HepG2 (cell line): ENCODE results near the gene OFD1. TPM values are rescaled to one million over a fixed set of nuclear protein-coding genes. Genes with fewer than 3 reads are reported as not detected.

Source experiments
- ATAC-seq: fragments of 200-7000 bp; cut with Tn5 transposase; 3 replicates; pipeline ENCODE4 v1.9.1; 2020; ENCODE audit warnings: mild to moderate bottlenecking, moderate library complexity
- BruUV-seq: library from RNA; stranded (reverse); fragments of 400-500 nt; replicated peaks from 2 replicates; lab custom pipeline; 2021; lab: Mats Ljungman, UMichigan
- CTCF ChIA-PET: fragments of 300-600 bp; formaldehyde crosslinking; extraction: SDS; loops from one replicate; lab custom pipeline; 2021; ENCODE audit warnings: low total read pairs, inconsistent platforms, low intra/inter-chr PET ratio; lab: Yijun Ruan, JAX
- POLR2A ChIA-PET: fragments of 350-600 bp; sonication (Branson Sonifier 250); formaldehyde crosslinking; loops from one replicate; lab custom pipeline; 2020; ENCODE audit warnings: antibody characterized with exemption, inconsistent platforms; lab: Yijun Ruan, JAX
- DNase-seq: peaks from one replicate; pipeline ENCODE4 v3.0.0-alpha.2; 2015; ENCODE audit warnings: low spot score
- FAIRE-seq: peaks from 3 replicates; lab custom pipeline; 2011; peaks lifted over from hg19 to GRCh38; lab: Jason Lieb, UNC
- H2AFZ ChIP-seq: one replicate; pipeline ENCODE4 v1.6.1; 2011; ENCODE audit warnings: low read length, inconsistent platforms
- H3K27ac ChIP-seq: fragments of 300-600 bp; 3 replicates; pipeline ENCODE4 v1.8.0; 2011; ENCODE audit warnings: mixed run types, mild to moderate bottlenecking, mixed read lengths, low read length, inconsistent platforms; ENCODE audit not compliant: insufficient read depth; ENCODE audit errors: extremely low read length
- H3K27me3 ChIP-seq, 2 experiments: fragments of 200-600 bp in 1 of 2; 2 replicates in 1 of 2; 3 replicates in 1 of 2; pipeline versions ENCODE4 v1.6.0 to v1.8.0; 2011; ENCODE audit warnings: low read length in 2 of 2, mild to moderate bottlenecking in 2 of 2, moderate library complexity in 2 of 2, inconsistent platforms in 1 of 2; ENCODE audit not compliant: insufficient read depth in 2 of 2, control insufficient read depth in 1 of 2
- H3K36me3 ChIP-seq, 2 experiments: fragments of 200-600 bp in 1 of 2; replicated peaks in 1 of 2; 2 replicates in 1 of 2; 3 replicates in 1 of 2; pipeline versions ENCODE4 v1.5.1 to v1.8.0; 2011; ENCODE audit warnings: low read length in 2 of 2, inconsistent platforms in 1 of 2; ENCODE audit not compliant: insufficient read depth in 2 of 2, control insufficient read depth in 1 of 2
- H3K4me1 ChIP-seq: 2 replicates; pipeline ENCODE4 v1.5.1; 2012; ENCODE audit warnings: low read length, inconsistent platforms; ENCODE audit not compliant: insufficient read depth
- H3K4me2 ChIP-seq: 2 replicates; pipeline ENCODE4 v1.6.0; 2011; ENCODE audit warnings: low read depth, low read length, inconsistent platforms
- H3K4me3 ChIP-seq, 3 experiments: fragments of 200-600 bp in 1 of 3; sonication (generic), shearing (Covaris generic) in 1 of 3; replicated peaks in 1 of 3; 2 replicates each; pipeline ENCODE4 v1.5.1; 2011 to 2016; ENCODE audit warnings: low read length in 3 of 3, inconsistent platforms in 2 of 3, low read depth in 2 of 3, mild to moderate bottlenecking in 2 of 3, control low read depth in 1 of 3, mixed read lengths in 1 of 3; ENCODE audit not compliant: insufficient read depth in 1 of 3
- H3K79me2 ChIP-seq: one replicate; pipeline ENCODE4 v1.6.1; 2011; ENCODE audit warnings: low read length, inconsistent platforms; ENCODE audit not compliant: insufficient read depth
- H3K9ac ChIP-seq: 2 replicates; pipeline ENCODE4 v1.6.0; 2011; ENCODE audit warnings: mild to moderate bottlenecking, low read depth, low read length, inconsistent platforms; ENCODE audit not compliant: insufficient read depth
- H3K9me3 ChIP-seq: 2 replicates; pipeline ENCODE4 v1.5.1; 2012; ENCODE audit warnings: mild to moderate bottlenecking, low read length
- H4K20me1 ChIP-seq: 2 replicates; pipeline ENCODE4 v1.6.0; 2011; ENCODE audit warnings: inconsistent platforms, mild to moderate bottlenecking, low read length, moderate library complexity; ENCODE audit not compliant: insufficient read depth
- EED ChIP-seq: sonication (generic); formaldehyde crosslinking; IDR thresholded peaks from 2 replicates; pipeline ENCODE4 v1.5.0; 2020; ENCODE audit warnings: mild to moderate bottlenecking, missing genetic modification reagents
- FOXM1 ChIP-seq: sonication (generic); formaldehyde crosslinking; IDR thresholded peaks from 2 replicates; pipeline ENCODE4 v1.5.0; 2020; ENCODE audit warnings: missing genetic modification reagents
- MED1 ChIP-seq: sonication (generic); formaldehyde crosslinking; IDR thresholded peaks from 2 replicates; pipeline ENCODE4 v1.4.0; 2020; ENCODE audit warnings: missing genetic modification reagents
- NFIB ChIP-seq: sonication (generic); formaldehyde crosslinking; IDR thresholded peaks from 2 replicates; pipeline ENCODE4 v1.9.0; 2021; ENCODE audit warnings: missing genetic modification reagents, mild to moderate bottlenecking, borderline replicate concordance
- RORA ChIP-seq: sonication (generic); formaldehyde crosslinking; IDR thresholded peaks from 2 replicates; pipeline ENCODE4 v1.5.0; 2020; ENCODE audit warnings: mild to moderate bottlenecking, missing genetic modification reagents, moderate library complexity
- YEATS2 ChIP-seq: sonication (generic); formaldehyde crosslinking; IDR thresholded peaks from 2 replicates; pipeline ENCODE4 v1.4.0; 2020; ENCODE audit warnings: missing genetic modification reagents, borderline replicate concordance
- ZNF547 ChIP-seq: sonication (generic); formaldehyde crosslinking; IDR thresholded peaks from 2 replicates; pipeline ENCODE4 v1.5.1; 2020; ENCODE audit warnings: mild to moderate bottlenecking, missing genetic modification reagents
- WGBS: methylation state at CpG from one replicate; pipeline ENCODE4 v1.1.6; 2017; ENCODE audit warnings: low lambda C conversion rate; 5-methylcytosine and 5-hydroxymethylcytosine counted together
- in situ Hi-C: cut with HindIII; loops from 2 replicates; pipeline ENCODE4 v1.10.0; 2017; ENCODE audit warnings: low pct_unique_long_range_greater_than_20kb; ENCODE audit not compliant: extremely low pct_ligation_motif_present
- intact Hi-C: fragments of 100-400 bp; cut with micrococcal nuclease; formaldehyde crosslinking; loops from one replicate; pipeline ENCODE4 v1.10.0; 2022; ENCODE audit not compliant: unreplicated experiment
- polyA plus RNA-seq, 8 experiments: library from polyadenylated mRNA; depleted of rRNA in 3 of 8; stranded (reverse) in 7 of 8; unstranded in 1 of 8; fragments of >200 nt; fragmentation: Illumina TruSeq in 4 of 8; extraction: Trizol in 4 of 8; gene quantifications; 2 replicates each; pipeline versions ENCODE4 v1.2.1 to v1.2.3, GENCODE V29; 2011 to 2016; ENCODE audit warnings: low read depth in 4 of 8, missing spikeins in 1 of 8, mixed read lengths in 1 of 8; ENCODE audit not compliant: insufficient read depth in 1 of 8
- total RNA-seq, 5 experiments: library from RNA; depleted of rRNA; stranded (reverse); fragments of >200 nt; fragmentation: Illumina TruSeq; extraction: Trizol; gene quantifications; 2 replicates each; pipeline ENCODE4 v1.2.3, GENCODE V29; 2016; ENCODE audit warnings: low read depth in 1 of 5
- TF ChIP-seq, protein P1 (sequence below): sonication (generic); formaldehyde crosslinking; IDR thresholded peaks from 2 replicates; pipeline ENCODE4 v1.4.0; 2020; ENCODE audit warnings: mild to moderate bottlenecking, low read depth, missing genetic modification reagents
- TF ChIP-seq, protein P2 (sequence below): sonication (generic); formaldehyde crosslinking; IDR thresholded peaks from 2 replicates; pipeline ENCODE4 v1.4.0; 2020; ENCODE audit warnings: missing genetic modification reagents, mild to moderate bottlenecking, borderline replicate concordance

The OFD1 gene
- total and polyA plus RNA-seq, 2 of the 13 experiments (the other 11 are each of a cell fraction or from before 2014, with no cell fraction given): 14.9 to 16.4 TPM

DNA sequence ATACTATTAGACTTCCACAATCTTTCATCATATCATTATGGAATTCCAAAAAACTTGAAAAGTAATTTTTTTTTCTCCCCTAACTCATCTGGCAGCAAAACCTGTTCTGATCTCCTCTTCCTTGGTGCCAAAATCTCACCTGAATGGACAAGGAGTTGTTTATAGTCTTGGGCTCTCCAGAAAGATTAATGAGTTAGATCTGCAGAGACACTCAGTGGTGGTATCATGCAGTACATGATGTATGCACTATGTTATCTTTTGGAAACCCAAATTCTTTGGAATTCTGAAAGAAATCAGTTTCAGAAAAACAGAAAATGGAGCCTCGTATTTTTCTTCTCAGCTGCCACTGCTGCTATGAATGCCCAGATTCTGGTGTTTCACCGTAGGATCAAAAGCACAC lies 70.7 kb downstream of the OFD1 start:
- FAIRE-seq: no peak
- no peaks in the 10 kb centered on the region for H3K79me2 ChIP-seq
- CTCF ChIA-PET: no interaction called here

DNA sequence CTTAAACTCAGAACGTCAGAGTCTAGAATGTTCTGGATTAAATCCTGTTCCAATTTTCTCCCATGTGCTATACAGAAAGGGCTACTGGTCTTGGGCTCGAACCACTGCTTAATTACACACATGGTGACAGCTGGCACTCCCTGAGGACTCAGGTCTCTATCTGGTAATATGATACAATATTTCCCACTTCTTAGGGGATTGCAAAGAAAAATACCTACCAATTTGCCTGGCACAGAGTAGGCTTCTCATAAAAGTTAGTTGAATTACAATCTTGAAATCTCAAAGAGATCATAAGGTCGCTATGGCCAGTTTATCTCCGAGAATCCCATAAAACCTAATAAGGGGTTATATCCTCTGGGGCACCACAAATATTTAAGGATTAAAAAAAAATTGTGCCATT lies 73.7 kb downstream of the OFD1 start:
- no peak for FAIRE-seq
- no peak for DNase-seq
- Histone ChIP-seq H3K9me3 (no peaks in the 10 kb centered on the region), H3K4me1 (no peaks in the 10 kb centered on the region), H3K9ac (no peak overlapping the region), H3K27ac (no peak overlapping the region), H2AFZ (no peak overlapping the region), H3K79me2 (no peaks in the 10 kb centered on the region), H3K27me3 (no peaks in the 10 kb centered on the region), H3K36me3 (no peaks in the 10 kb centered on the region), H3K4me3 (no peak overlapping the region), H3K4me2 (no peak overlapping the region), H4K20me1 (no peaks in the 10 kb centered on the region)
- intact Hi-C loops: no loop called here
- TF ChIP-seq EED: no peak
- TF ChIP-seq RORA (CRISPR knock-in tag): no peak
- TF ChIP-seq, protein P1, sequence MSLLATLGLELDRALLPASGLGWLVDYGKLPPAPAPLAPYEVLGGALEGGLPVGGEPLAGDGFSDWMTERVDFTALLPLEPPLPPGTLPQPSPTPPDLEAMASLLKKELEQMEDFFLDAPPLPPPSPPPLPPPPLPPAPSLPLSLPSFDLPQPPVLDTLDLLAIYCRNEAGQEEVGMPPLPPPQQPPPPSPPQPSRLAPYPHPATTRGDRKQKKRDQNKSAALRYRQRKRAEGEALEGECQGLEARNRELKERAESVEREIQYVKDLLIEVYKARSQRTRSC (CRISPR knock-in tag): no peak
- TF ChIP-seq MED1: no peak
- TF ChIP-seq NFIB (CRISPR knock-in tag): no peak
- WGBS: 0% methylated on average over 3 of the region's 4 CpGs
- no TSS peak for BruUV-seq
- in situ Hi-C loops: no loop called here
- no peak for ATAC-seq
- CTCF ChIA-PET: no interaction called here
- POLR2A ChIA-PET: no interaction called here

More for the DNA sequence above, 70.7 kb downstream of the OFD1 start:
- POLR2A ChIA-PET: no interaction called here
- 0 out of 5 replicates have a peak, but pooled peaks cover 0 to 1% of the 10 kb centered on the region in 2 experiments for H3K27me3 ChIP-seq
- 0% methylated on average over 2 of the region's 2 CpGs for WGBS
- no peak for ATAC-seq
- no peak overlapping the region for H3K4me2 ChIP-seq
- no peak overlapping the region for H2AFZ ChIP-seq
- H4K20me1 ChIP-seq: no peaks in the 10 kb centered on the region
- H3K9me3 ChIP-seq: no peaks in the 10 kb centered on the region
- no peak overlapping the region for H3K4me3 ChIP-seq
- H3K9ac ChIP-seq: no peak overlapping the region
- BruUV-seq: no TSS peak
- intact Hi-C loops (no loop called here), in situ Hi-C loops (no loop called here)
- H3K4me1 ChIP-seq: no peaks in the 10 kb centered on the region
- DNase-seq: no peak
- TF ChIP-seq ZNF547 (CRISPR knock-in tag): no peak
- TF ChIP-seq, protein P2, sequence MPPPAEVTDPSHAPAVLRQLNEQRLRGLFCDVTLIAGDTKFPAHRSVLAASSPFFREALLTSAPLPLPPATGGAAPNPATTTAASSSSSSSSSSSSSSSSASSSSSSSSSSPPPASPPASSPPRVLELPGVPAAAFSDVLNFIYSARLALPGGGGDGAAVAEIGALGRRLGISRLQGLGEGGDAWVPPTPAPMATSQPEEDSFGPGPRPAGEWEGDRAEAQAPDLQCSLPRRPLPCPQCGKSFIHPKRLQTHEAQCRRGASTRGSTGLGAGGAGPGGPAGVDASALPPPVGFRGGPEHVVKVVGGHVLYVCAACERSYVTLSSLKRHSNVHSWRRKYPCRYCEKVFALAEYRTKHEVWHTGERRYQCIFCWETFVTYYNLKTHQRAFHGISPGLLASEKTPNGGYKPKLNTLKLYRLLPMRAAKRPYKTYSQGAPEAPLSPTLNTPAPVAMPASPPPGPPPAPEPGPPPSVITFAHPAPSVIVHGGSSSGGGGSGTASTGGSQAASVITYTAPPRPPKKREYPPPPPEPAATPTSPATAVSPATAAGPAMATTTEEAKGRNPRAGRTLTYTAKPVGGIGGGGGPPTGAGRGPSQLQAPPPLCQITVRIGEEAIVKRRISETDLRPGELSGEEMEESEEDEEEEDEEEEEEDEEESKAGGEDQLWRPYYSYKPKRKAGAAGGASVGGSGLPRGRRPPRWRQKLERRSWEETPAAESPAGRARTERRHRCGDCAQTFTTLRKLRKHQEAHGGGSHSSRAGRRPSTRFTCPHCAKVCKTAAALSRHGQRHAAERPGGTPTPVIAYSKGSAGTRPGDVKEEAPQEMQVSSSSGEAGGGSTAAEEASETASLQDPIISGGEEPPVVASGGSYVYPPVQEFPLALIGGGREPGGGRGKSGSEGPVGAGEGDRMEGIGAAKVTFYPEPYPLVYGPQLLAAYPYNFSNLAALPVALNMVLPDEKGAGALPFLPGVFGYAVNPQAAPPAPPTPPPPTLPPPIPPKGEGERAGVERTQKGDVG (CRISPR knock-in tag): no peak
- TF ChIP-seq FOXM1 (CRISPR knock-in tag): no peak
- TF ChIP-seq YEATS2 (CRISPR knock-in tag): no peak
- no peaks in the 10 kb centered on the region for H3K36me3 ChIP-seq
- no peak overlapping the region for H3K27ac ChIP-seq
